GM12878 (cell line): Measurements from ENCODE around the gene COL16A1.

ENCODE experiments used
- CEBPB ChIP-seq, 2 experiments: fragments of 150-350 bp in 1 of 2; IDR thresholded peaks; 2 replicates each; pipeline ENCODE4 v1.6.1; 2012 to 2014; ENCODE audit warnings: low read depth in 2 of 2, low read length in 2 of 2, borderline replicate concordance in 1 of 2, inconsistent platforms in 1 of 2
- CTCF ChIP-seq, 3 experiments: IDR thresholded peaks in 2 of 3; conservative IDR thresholded peaks in 1 of 3; 2 replicates each; pipeline ENCODE4 v1.5.1; 2011; ENCODE audit warnings: low read depth in 3 of 3, low read length in 3 of 3, mild to moderate bottlenecking in 3 of 3, control low read depth in 2 of 3, moderate library complexity in 2 of 3, inconsistent platforms in 1 of 3, mixed read lengths in 1 of 3; ENCODE audit not compliant: control insufficient read depth in 2 of 3, insufficient read depth in 1 of 3; ENCODE audit errors: extremely low read depth in 1 of 3
- NKRF ChIP-seq: fragments of 450-650 bp; conservative IDR thresholded peaks from 2 replicates; pipeline ENCODE4 v1.6.1; 2017; ENCODE audit warnings: mild to moderate bottlenecking, moderate library complexity
- POLR2A ChIP-seq: IDR thresholded peaks from 2 replicates; pipeline ENCODE4 v1.6.1; 2011; ENCODE audit warnings: low read depth, mild to moderate bottlenecking, low read length
- POLR2AphosphoS5 ChIP-seq: IDR thresholded peaks from 2 replicates; pipeline ENCODE4 v1.6.1; 2011; ENCODE audit warnings: mild to moderate bottlenecking, low read length, inconsistent platforms
- RAD21 ChIP-seq: IDR thresholded peaks from 2 replicates; pipeline ENCODE4 v1.6.1; 2011; ENCODE audit warnings: mild to moderate bottlenecking, low read depth, low read length, moderate library complexity; ENCODE audit not compliant: insufficient read depth
- RELA ChIP-seq: fragments of 450-650 bp; IDR thresholded peaks from 2 replicates; pipeline ENCODE4 v1.8.0; 2014; ENCODE audit warnings: borderline replicate concordance; ENCODE audit not compliant: partially characterized antibody

- TF ChIP-seq NKRF (no peak), CTCF (IDR thresholded peaks at IDR 0.05 in 2 of 3, conservative IDR thresholded peaks at IDR 0.05 in 1 of 3; ENCODE audit: control insufficient read depth in 2 of 3, extremely low read depth in 1 of 3, insufficient read depth in 1 of 3, low read depth in 3 of 3, low read length in 3 of 3) (no peak), RAD21 (no peak), POLR2A (no peak), CEBPB (IDR thresholded peaks at IDR 0.05; ENCODE audit: borderline replicate concordance in 1 of 2, low read depth in 2 of 2, low read length in 2 of 2) (no peak), POLR2AphosphoS5 (no peak), RELA (no peak)
Measured at GRCh38 chr1:31662463-31662862, 41.4 kb downstream of the COL16A1 start.
